GM21423 (cell line): ENCODE measurements around the gene CTNNA3.

Experiments used
- ATAC-seq: cut with Tn5 transposase; IDR thresholded peaks from one replicate; pipeline ENCODE4 v1.9.1; 2021; ENCODE audit warnings: mild to moderate bottlenecking, moderate library complexity; ENCODE audit not compliant: unreplicated experiment

Gene CTNNA3

DNA sequence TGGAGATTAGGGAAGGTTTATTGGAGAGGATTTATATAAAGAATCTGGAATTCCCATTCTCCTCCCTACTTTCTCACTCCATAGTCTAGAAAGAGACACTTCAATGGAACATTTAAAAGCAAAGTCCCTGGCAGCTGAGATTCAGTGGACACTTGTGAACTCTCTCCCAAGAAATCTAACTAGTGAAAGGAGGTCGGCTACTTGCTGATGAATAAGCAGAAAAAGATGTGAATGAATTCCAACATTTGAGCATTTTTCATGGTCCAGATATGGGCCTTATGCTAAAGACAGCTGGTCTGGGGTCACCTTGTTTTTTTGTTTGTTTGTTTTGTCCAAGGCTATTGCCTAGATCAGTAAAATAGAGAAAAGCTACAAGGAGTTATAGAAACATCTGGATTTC is 911.2 kb downstream of the CTNNA3 start:
- ATAC-seq: no peak

DNA sequence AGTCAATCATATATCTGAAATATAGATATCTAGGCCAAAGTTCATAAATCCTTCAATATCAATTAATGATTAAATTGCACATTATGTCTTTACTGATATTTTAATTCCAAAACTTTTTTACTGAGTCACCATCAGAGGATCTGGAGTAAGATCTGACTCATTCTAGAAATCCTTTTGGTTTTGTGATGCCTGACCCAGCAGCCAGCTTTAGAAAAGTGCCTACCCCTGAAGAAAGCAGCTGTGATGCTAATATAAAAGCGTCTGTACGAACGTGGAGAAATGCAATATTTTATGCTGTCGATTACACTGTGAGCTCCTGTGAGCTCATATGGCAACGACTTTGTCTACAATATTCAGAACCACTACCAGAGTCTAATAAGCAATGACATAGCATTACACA is 912.7 kb downstream of the CTNNA3 start:
- no peak for ATAC-seq

DNA sequence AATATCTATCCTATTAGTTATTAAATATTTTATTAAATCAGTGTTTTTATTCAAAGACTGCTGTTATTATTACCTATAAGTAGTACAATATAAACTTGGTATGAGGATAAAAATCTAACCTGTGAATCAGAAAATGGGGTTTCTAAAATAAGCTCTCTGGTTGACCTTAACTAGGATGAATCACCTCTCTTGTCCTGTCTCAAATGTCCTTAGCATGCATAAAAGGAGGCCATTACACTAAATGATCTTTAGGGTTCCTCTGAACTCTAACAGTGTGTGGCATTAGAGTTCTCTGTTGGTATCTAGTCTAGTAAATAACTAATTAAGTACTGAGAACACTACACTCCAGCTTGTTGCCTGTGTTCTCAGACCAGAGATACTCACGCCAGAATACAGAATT is 913.2 kb downstream of the CTNNA3 start:
- no peak for ATAC-seq

DNA sequence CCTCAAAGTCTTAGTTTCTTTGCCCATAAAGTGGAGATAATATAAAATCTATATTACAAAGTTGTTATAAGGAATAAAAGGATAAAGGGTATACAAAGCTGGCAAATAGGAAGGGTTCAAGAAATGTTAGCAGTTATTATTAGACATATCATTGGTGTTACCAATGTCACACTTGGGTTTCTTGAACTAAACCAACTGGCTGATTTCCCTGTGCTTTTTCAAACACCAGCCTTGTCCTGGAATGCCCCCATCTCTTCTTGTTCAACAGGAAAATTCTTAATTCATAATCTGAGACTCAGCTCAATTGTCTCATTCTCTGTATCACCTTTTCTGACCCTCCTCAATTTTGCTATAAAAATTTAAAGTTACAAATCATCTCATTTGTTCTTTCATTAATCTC is 913.9 kb downstream of the CTNNA3 start:
- ATAC-seq: no peak

DNA sequence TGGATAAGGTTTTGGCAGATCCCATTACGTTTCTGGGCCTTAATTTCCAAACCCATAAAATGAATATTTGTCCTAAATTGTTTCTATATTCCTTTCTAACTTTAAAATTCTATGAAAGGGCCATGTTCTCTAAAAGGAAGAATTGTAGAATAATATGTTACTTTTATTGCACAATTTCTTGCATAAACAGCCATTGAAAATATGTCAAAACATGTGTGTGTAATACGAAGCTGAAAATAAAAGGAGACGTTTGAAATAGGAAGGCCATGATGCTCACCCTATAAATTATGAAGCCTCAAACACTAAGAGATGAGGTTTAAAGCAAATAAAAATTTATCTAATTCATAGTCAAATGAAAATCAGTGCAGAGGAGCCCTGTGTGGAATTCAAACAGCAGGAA is 915.2 kb downstream of the CTNNA3 start:
- ATAC-seq: no peak

GRCh38 chr10:66778351-66778750 is 917.6 kb downstream of the CTNNA3 start:
- ATAC-seq: no peak

GRCh38 chr10:66777665-66778064 is 918.3 kb downstream of the CTNNA3 start:
- ATAC-seq: no peak

DNA sequence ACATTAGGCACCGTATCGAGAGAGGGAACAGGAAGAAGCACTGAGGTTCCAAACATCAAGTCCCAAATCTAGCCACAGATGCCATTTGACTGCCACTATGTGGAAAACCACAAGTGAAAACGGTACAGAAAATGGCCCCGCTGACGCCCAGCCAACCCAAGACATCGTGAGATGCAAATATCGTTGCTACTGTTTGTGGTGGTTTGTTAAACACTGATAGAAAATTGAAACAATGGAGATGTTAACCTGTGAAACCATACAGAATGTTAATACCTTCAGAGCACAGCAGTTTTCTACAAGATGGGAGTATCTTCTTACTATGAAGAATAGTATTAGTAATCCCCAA is 922.5 kb downstream of the CTNNA3 start:
- ATAC-seq: no peak

- ATAC-seq: no peak
Measured at GRCh38 chr10:66772548-66773471, 923.2 kb downstream of the CTNNA3 start.

- ATAC-seq: no peak
Measured at GRCh38 chr10:66767707-66768106, 928.3 kb downstream of the CTNNA3 start.

- ATAC-seq: no peak
Measured at GRCh38 chr10:66762218-66762729, 933.7 kb downstream of the CTNNA3 start.

GRCh38 chr10:66760941-66761340 is 935.1 kb downstream of the CTNNA3 start:
- no peak for ATAC-seq

DNA sequence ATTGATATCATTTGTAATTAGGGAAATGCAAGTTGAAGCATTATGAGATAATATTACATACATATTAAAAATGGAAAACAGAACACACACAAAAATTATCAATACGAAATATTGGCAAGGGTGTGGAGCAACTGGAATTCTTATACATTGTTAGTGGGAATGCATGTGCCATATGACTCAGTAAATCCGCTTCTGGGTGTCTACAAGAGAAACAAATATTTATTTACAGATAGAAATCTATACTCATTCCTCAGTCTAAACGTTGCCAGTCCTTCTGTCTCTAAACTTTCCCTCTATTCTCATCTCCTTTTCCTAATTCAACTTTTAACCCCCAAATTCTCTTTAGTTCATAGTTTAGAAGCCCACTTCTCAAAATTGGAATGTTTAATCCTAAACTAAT is 940.5 kb downstream of the CTNNA3 start:
- ATAC-seq: no peak

DNA sequence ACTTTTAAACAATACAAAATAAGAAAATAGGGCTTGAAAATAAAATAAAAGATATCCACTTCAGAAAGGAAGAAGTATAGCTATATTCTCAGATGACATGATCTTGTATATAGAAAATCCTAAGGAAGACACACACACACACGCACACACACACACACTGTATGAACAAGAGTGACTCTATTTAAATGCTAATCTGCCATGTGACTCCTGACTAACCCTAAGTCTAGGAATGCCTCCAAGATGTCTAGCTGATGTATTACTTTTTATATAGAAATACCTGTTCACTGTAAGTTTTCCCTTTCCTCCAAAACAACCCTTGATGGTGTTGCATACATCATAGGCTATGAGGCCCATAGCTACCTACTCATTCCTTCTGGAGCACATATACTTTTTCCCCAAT is 943.3 kb downstream of the CTNNA3 start:
- ATAC-seq: no peak

DNA sequence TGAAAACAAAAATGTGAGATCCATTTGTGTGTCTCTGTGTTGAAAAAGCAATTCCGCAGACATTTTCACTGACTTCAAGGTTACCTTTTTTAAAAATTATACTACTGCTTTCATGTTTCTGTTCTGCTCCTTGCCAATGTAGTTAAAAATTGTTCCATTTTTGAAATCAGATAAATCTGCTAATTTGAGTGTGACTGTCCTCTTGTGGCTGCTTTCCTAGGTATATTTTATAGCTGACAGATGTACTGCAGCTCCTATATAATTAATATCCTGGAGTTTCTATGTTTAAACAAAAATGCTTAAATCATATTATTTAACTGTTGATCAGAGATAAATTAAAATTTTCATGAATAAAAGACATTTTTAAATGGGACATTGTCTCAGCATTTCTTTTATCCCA is 947.8 kb downstream of the CTNNA3 start:
- no peak for ATAC-seq

- no peak for ATAC-seq
Measured at GRCh38 chr10:66747451-66747850, 948.5 kb downstream of the CTNNA3 start.

GRCh38 chr10:66746711-66747110 is 949.3 kb downstream of the CTNNA3 start:
- ATAC-seq: no peak

DNA sequence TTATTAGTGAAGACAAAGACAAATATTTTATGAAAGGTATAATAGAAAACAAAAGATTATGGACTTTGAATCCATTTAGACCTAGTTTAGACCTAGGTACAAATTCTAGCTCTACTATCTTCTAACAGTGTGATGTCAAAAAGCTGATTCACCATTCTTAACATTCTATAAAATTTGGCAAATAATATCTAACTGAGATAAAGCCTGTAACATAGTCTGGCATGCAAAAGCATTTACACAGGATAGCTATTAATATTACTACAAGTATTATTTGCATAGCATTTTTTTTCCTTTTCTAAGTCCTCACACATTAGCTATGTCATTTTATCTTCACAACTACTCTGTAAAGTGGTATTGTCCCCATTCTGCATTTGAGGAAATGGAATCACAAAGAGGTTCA is 949.7 kb downstream of the CTNNA3 start:
- ATAC-seq: no peak

- ATAC-seq: no peak
Measured at GRCh38 chr10:66744915-66745314, 951.1 kb downstream of the CTNNA3 start.

- no peak for ATAC-seq
Measured at GRCh38 chr10:66737241-66737640, 958.8 kb downstream of the CTNNA3 start.

DNA sequence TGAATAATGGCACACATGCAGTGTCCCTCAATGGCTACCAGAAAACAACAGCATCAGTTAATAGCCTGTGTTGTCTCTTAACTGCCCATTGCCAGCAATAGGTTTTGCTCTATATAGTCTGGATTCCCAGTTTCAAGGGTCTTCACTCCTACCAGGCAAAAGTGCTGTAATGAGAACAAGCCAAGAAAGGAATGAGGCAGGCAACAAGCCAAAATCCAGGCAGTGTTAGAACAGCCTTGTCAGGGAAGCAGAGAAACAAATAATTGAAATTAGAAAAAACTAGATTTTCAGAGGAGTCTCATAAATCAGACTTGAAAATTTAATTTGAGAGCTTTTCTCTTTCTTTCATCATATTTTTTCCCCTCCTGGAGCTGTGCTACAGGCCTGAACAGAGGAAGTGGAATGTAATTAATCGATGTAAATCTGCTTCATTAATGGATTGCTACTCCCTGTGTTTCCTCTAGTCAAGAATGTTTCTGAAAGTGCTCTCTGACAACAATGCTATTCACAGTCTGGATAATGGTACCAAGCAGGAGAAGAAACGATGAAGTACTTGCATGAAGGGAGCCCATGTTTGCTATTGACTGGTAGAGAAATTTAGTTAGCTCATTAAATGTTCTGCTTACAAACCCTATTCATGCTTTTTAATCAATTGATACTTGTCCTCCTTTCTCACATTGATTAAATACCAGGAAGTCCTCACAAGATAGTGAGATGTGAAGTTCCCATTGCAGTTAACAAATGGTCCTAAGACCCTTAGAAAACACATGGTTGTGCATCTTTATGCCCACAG is 972.2 kb downstream of the CTNNA3 start:
- ATAC-seq: no peak

DNA sequence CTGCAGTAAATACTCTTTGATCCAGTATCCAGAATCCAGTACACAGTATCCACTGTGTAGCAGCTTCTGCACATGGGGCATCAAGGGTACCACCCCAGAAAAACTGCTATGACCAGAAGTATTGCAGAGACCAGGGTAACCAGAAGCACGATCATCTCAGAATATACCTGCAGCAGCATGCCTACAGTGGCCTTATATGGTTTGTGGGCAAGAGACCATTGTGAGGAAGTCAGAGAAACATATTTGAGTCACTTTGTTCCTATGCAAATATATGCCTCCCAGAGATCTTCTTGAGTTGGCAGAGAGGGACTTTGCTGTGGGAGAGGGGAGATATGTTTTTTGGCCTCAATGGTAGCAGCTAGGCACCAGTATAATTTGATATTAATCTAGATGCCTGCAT is 976.5 kb downstream of the CTNNA3 start:
- ATAC-seq: no peak
